VCaP (cell line): ENCODE data around the gene RPS3.
"Not testable (repeated sequence)": the region's sequence is repeated elsewhere in the genome, so short reads cannot be mapped to it uniquely, and the experiment has no call there.

Experiments
- H3K27ac ChIP-seq: fragments of 450-650 bp; 2 replicates; pipeline ENCODE4 v1.5.1; 2017
- TF ChIP-seq, protein P1 (sequence below): fragments of 450-650 bp; conservative IDR thresholded peaks from 2 replicates; pipeline ENCODE4 v1.5.1; 2017; ENCODE audit warnings: mild to moderate bottlenecking, moderate library complexity

The RPS3 gene

GRCh38 chr11:75352588-75353206, 46.6 kb upstream of the RPS3 start:
- peak overlapping the region; percentile 94 for H3K27ac ChIP-seq
- TF ChIP-seq, protein P1, sequence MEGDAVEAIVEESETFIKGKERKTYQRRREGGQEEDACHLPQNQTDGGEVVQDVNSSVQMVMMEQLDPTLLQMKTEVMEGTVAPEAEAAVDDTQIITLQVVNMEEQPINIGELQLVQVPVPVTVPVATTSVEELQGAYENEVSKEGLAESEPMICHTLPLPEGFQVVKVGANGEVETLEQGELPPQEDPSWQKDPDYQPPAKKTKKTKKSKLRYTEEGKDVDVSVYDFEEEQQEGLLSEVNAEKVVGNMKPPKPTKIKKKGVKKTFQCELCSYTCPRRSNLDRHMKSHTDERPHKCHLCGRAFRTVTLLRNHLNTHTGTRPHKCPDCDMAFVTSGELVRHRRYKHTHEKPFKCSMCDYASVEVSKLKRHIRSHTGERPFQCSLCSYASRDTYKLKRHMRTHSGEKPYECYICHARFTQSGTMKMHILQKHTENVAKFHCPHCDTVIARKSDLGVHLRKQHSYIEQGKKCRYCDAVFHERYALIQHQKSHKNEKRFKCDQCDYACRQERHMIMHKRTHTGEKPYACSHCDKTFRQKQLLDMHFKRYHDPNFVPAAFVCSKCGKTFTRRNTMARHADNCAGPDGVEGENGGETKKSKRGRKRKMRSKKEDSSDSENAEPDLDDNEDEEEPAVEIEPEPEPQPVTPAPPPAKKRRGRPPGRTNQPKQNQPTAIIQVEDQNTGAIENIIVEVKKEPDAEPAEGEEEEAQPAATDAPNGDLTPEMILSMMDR = no peak

- no peak overlapping the region for H3K27ac ChIP-seq
- TF ChIP-seq, protein P1 = no peak
Observed at GRCh38 chr11:75355051-75355450, 44.3 kb upstream of the RPS3 start.

GRCh38 chr11:75356613-75357012, 42.7 kb upstream of the RPS3 start:
- TF ChIP-seq, protein P1 = no peak
- no peak overlapping the region for H3K27ac ChIP-seq

DNA sequence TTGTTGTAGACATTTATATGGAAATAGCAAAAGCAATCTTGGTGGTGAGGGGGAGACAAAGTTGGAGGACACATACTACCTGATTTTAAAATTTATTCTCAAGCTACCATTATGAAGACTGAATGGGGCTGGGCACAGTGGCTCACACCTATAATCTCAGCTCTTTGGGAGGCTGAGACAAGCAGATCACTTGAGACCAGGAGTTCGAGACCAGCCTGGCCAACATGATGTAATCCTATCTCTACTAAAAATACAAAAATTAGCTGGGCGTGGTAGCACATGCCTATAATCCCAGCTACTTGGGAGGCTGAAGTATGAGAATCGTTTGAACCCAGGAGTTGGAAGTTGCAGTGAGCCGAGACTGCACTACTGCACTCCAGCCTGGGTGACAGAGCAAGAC, 37.0 kb upstream of the RPS3 start:
- H3K27ac ChIP-seq = not testable (repeated sequence)

- TF ChIP-seq, protein P1 = no peak
- no peak overlapping the region for H3K27ac ChIP-seq
Observed at GRCh38 chr11:75365711-75366181, 33.6 kb upstream of the RPS3 start.

DNA sequence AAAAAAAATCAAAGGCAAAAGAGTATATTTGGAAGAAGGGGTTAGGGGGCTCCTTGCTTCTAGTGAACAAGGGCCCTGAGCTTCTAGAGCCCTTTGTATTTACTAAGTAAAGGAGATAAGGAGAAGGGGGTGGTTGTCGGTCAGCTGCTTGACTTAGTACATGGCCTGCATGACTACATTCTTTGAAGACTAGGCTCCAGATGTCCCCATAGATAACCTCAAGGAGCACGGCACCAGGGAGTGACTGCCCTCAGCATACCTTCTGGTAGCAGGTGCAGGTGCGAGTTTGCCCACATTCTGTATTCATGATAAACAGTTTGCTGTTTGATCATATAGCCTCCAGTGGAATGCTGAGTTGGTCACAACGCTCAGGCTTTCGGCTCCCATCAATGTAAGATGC, 32.5 kb upstream of the RPS3 start:
- H3K27ac ChIP-seq = not testable (repeated sequence)

DNA sequence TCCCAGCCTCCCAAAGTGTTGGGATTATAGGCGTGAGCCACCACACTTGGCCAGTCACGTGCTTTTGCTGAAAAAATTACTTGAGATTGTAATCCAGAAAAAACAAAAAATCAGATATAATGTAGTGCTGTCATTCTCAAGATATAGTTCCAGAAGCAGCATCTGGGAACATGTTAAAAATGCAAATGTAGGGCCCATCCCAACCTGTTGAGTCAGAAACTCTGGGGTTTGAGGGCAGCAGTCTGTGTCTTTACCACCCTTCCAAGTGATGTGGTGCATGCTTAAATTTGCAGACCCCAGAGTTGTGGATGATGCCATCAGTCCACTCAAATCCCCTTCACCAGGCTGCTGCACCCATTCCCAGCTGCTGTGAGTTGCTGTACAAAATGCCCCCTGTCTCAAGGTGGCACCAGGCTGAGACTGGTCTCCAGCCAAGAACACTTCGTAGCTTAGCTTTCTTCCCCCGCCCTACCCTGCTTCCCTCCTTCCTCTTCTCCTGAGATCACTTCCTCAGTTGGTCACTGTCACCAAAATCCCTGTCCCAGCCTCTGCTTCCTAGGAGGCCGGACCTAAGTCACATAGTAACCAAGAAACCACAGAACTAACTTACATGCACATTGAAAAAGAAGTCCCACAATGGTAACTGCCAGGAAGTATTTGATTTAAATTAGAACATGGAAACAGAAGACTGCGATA, 29.6 kb upstream of the RPS3 start:
- no peak overlapping the region for H3K27ac ChIP-seq
- TF ChIP-seq, protein P1 = no peak

- TF ChIP-seq, protein P1 = no peak
- H3K27ac ChIP-seq = peak overlapping the region; percentile 70
Observed at GRCh38 chr11:75371949-75372876, 27.1 kb upstream of the RPS3 start.
